Osteoblast (primary cell): ENCODE measurements around the gene RNF144A. TPM values are rescaled to one million over a fixed set of nuclear protein-coding genes. Genes with fewer than 3 reads are reported as not detected.

Source experiments
- DNase-seq: peaks from one replicate; pipeline ENCODE4 v3.0.0; 2011; ENCODE audit warnings: low spot score, mixed read lengths; ENCODE audit not compliant: insufficient read length; ENCODE audit errors: missing footprints
- H2AFZ ChIP-seq: 2 replicates; pipeline ENCODE4 v1.6.0; 2011; ENCODE audit warnings: mild to moderate bottlenecking, low read length
- H3K27ac ChIP-seq: 2 replicates; pipeline ENCODE4 v1.5.1; 2011; ENCODE audit warnings: mild to moderate bottlenecking, low read depth, low read length, moderate library complexity
- H3K27me3 ChIP-seq: 2 replicates; pipeline ENCODE4 v1.6.0; 2012; ENCODE audit warnings: mild to moderate bottlenecking, control low read depth, inconsistent platforms, low read length, moderate library complexity; ENCODE audit not compliant: insufficient read depth
- H3K36me3 ChIP-seq: 2 replicates; pipeline ENCODE4 v1.5.1; 2011; ENCODE audit warnings: mild to moderate bottlenecking, low read length, control low read depth, moderate library complexity; ENCODE audit not compliant: insufficient read depth
- H3K4me1 ChIP-seq: 2 replicates; pipeline ENCODE4 v1.5.1; 2011; ENCODE audit warnings: mild to moderate bottlenecking, low read length, control low read depth, moderate library complexity; ENCODE audit not compliant: insufficient read depth
- H3K4me2 ChIP-seq: 2 replicates; pipeline ENCODE4 v1.6.0; 2011; ENCODE audit warnings: mild to moderate bottlenecking, low read length; ENCODE audit not compliant: insufficient read depth
- H3K4me3 ChIP-seq: fragments of 200-600 bp; sonication (generic); 3 replicates; pipeline ENCODE4 v1.5.1; 2012; ENCODE audit warnings: mild to moderate bottlenecking, low read length, inconsistent platforms; ENCODE audit not compliant: insufficient read depth
- H3K79me2 ChIP-seq: 2 replicates; pipeline ENCODE4 v1.6.0; 2012; ENCODE audit warnings: mild to moderate bottlenecking, low read length, control low read depth, inconsistent platforms; ENCODE audit not compliant: insufficient read depth
- H3K9me3 ChIP-seq: 2 replicates; pipeline ENCODE4 v1.5.1; 2011; ENCODE audit warnings: low read depth, low read length, control low read depth
- H4K20me1 ChIP-seq: 2 replicates; pipeline ENCODE4 v1.6.0; 2012; ENCODE audit warnings: mild to moderate bottlenecking, low read length, control low read depth; ENCODE audit not compliant: insufficient read depth
- CTCF ChIP-seq: IDR thresholded peaks from 2 replicates; pipeline ENCODE4 v1.5.1; 2011; ENCODE audit warnings: mild to moderate bottlenecking, low read depth, low read length, moderate library complexity; ENCODE audit errors: extremely low read depth
- total RNA-seq: library from RNA; depleted of rRNA; stranded (reverse); fragments of >200 nt; gene quantifications from 2 replicates; pipeline ENCODE4 v1.2.3, GENCODE V29; 2012

Gene RNF144A
- total RNA-seq, 1 donor = 15.9 TPM

- no peak overlapping the region for H3K4me2 ChIP-seq
Measured at GRCh38 chr2:6937157-6937556, 19.9 kb downstream of the RNF144A start.

GRCh38 chr2:6937582-6937981, 20.4 kb downstream of the RNF144A start:
- no peak overlapping the region for H3K27ac ChIP-seq
- no peak overlapping the region for H3K4me3 ChIP-seq
- H4K20me1 ChIP-seq = no peaks in the 10 kb centered on the region
- H3K79me2 ChIP-seq = no peaks in the 10 kb centered on the region
- no peaks in the 10 kb centered on the region for H3K9me3 ChIP-seq
- no peak overlapping the region for H3K4me2 ChIP-seq
- TF ChIP-seq CTCF = no peak
- no peak for DNase-seq
- H3K27me3 ChIP-seq = peaks cover 10% of the 10 kb centered on the region
- H3K36me3 ChIP-seq = no peaks in the 10 kb centered on the region
- no peak overlapping the region for H2AFZ ChIP-seq
- no peaks in the 10 kb centered on the region for H3K4me1 ChIP-seq

More at GRCh38 chr2:6937157-6937556, 19.9 kb downstream of the RNF144A start:
- no peaks in the 10 kb centered on the region for H3K9me3 ChIP-seq
- peaks cover 10% of the 10 kb centered on the region for H3K27me3 ChIP-seq
- no peaks in the 10 kb centered on the region for H3K36me3 ChIP-seq
- H2AFZ ChIP-seq = no peak overlapping the region
- no peak overlapping the region for H3K27ac ChIP-seq
- TF ChIP-seq CTCF = no peak
- H3K4me1 ChIP-seq = no peaks in the 10 kb centered on the region
- no peaks in the 10 kb centered on the region for H4K20me1 ChIP-seq
- DNase-seq = no peak
- H3K79me2 ChIP-seq = no peaks in the 10 kb centered on the region
- no peak overlapping the region for H3K4me3 ChIP-seq

GRCh38 chr2:6939071-6939470, 21.9 kb downstream of the RNF144A start:
- H3K4me2 ChIP-seq = no peak overlapping the region
- no peak overlapping the region for H2AFZ ChIP-seq
- no peak overlapping the region for H3K27ac ChIP-seq
- no peak overlapping the region for H3K4me3 ChIP-seq
- H3K9me3 ChIP-seq = no peaks in the 10 kb centered on the region
- no peak for DNase-seq
- H3K36me3 ChIP-seq = no peaks in the 10 kb centered on the region
- H3K4me1 ChIP-seq = no peaks in the 10 kb centered on the region
- H4K20me1 ChIP-seq = no peaks in the 10 kb centered on the region
- H3K27me3 ChIP-seq = peaks cover 10% of the 10 kb centered on the region
- TF ChIP-seq CTCF = no peak
- H3K79me2 ChIP-seq = no peaks in the 10 kb centered on the region

GRCh38 chr2:6940820-6941219, 23.6 kb downstream of the RNF144A start:
- no peaks in the 10 kb centered on the region for H3K79me2 ChIP-seq
- H4K20me1 ChIP-seq = no peaks in the 10 kb centered on the region
- H2AFZ ChIP-seq = no peak overlapping the region
- H3K4me2 ChIP-seq = no peak overlapping the region
- no peak for TF ChIP-seq CTCF
- no peak overlapping the region for H3K4me3 ChIP-seq
- no peaks in the 10 kb centered on the region for H3K36me3 ChIP-seq
- no peak overlapping the region for H3K27ac ChIP-seq
- peaks cover 15% of the 10 kb centered on the region for H3K27me3 ChIP-seq
- DNase-seq = no peak
- H3K9me3 ChIP-seq = no peaks in the 10 kb centered on the region
- no peaks in the 10 kb centered on the region for H3K4me1 ChIP-seq
